NCI-H345 (cell line): ENCODE data around the gene FRRS1L.

Experiments used
- DNase-seq: peaks from one replicate; lab custom pipeline; 2025; lab: John Stamatoyannopoulos, UW

Gene FRRS1L

GRCh38 chr9:109101810-109102209, 65.2 kb downstream of the FRRS1L start:
- DNase-seq = no peak

GRCh38 chr9:109101202-109101595, 65.8 kb downstream of the FRRS1L start:
- DNase-seq = no peak

DNA sequence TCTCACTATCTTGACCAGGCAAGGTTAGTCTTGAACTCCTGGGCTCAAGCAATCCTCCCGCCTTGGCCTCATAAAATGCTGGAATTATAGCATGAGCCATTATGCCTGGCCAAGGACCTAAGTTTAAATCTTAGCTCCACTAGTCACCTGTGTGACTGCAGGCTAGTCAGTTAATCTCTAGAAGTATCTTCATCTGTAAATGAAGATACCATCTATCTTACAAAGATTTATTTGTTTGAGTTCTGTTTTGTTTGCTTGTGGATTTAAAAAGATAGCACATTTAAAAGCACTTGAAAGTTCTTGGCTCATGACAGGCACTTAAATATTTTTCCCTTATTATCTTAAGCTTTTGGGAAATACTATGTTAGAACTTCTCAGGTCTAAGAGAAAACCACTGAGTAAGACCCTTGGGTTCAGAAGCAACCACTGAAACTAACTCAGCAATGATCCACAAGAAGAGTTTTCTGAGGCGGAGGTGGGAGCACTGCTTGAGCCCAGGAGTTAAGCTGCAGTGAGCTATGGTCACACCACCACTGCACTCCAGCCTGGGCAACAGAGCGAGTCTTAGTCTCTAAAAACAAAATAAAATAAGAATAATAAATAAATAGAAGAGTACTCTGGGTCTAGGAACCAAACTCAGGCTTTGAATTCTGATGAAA, 66.4 kb downstream of the FRRS1L start:
- DNase-seq = no peak

GRCh38 chr9:109098960-109099308, 68.1 kb downstream of the FRRS1L start:
- DNase-seq = no peak

- no peak for DNase-seq
These were observed 68.7 kb downstream of the FRRS1L start for GRCh38 chr9:109098171-109098959.

DNA sequence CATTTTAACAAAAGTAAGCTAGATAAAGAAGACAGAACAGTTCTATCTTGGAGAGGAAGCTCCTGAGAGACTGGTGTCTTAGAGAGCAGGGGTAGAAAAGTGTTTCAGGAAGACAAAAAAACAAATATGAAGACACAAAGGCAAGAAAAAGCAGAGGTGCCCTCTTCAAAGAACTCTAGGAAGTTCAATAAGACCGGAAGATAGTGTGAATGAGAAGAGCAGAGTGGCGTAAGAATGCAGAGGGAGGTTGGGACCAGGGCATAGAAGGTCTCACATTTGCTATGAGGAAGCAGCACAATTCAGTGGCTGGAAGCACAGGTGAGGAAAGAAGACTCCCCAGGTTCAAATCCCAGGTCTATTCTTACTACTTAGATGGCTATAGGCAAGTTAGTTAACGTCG, 69.9 kb downstream of the FRRS1L start:
- no peak for DNase-seq

DNA sequence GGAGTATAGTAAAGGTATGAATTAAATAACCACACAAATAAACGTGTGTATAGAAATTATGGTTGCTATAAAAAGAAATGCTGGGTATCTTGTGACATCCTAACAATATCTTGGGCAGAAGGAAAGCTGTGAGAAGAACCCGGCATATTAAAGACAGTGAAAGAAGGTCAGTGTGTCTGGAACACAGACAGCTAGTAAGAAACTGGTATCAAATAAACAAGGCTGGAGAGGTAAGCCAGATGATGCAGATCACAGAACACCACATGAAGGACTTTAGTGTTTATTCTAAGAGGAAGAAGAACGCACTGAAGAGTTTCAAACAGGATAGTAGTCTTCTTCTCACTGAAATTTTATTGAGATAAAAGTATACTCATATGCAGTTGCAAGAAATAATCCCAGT, 71.7 kb downstream of the FRRS1L start:
- no peak for DNase-seq

GRCh38 chr9:109094268-109094667, 72.8 kb downstream of the FRRS1L start:
- DNase-seq = no peak

DNA sequence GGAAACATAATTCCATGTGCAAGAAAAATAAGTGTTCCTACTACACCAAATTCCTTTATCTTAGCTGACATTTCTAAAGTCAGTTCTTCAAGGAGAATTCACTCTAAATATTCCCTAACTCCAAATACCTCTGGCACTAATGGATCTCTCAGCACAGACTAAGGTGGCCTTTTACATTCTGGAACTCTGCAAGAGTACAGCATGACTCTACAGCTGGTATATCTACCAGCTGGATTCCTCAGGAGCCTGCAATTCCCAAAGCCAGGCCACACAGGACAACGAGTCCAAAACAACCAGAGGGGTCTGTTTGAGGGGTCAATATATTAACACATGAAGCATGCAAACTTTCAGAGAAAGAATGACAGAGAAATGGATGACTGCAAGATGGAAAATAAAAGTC, 74.5 kb downstream of the FRRS1L start:
- DNase-seq = no peak

- DNase-seq = no peak
These were observed 74.9 kb downstream of the FRRS1L start for GRCh38 chr9:109092051-109092580.

- DNase-seq = no peak
These were observed 78.8 kb downstream of the FRRS1L start for GRCh38 chr9:109088221-109088620.

GRCh38 chr9:109087795-109088194, 79.3 kb downstream of the FRRS1L start:
- DNase-seq = no peak

DNA sequence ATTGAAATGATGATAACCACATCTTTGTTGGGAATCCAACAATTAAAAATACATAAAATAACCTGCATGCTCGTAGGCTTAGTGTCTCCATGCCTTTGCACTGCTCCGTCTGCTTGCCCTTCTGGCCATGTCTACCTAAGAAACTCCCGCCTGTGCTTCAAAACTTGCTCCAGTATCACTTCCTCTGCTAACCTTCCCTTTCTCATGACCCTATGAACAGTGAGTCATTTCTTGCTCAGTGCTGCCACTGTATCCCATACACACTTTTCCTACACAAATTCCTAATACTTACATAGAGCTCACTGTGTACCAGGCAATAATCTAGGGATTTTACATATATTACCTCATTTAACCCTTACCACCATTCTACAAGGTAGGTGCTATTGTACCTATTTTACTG, 80.8 kb downstream of the FRRS1L start:
- DNase-seq = no peak

DNA sequence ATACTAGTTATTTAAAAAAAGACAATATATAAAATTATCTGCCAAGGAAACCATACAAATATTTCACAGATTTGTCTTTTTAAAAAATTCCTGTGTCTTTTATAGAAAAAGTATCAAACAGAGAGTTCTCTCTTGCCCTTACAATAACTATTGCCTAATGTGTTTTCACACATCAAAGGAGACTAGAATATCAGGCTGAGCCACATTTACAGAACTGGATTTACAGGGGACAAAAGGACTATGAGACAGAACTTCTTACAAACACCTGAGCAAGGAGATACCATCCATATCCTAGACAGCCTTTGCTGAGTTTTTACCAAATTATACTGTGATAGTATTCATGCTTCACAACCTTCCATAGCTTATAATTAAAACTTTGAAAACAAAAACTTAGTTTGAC, 81.5 kb downstream of the FRRS1L start:
- DNase-seq = no peak

GRCh38 chr9:109083813-109084405, 83.1 kb downstream of the FRRS1L start:
- DNase-seq = no peak

DNA sequence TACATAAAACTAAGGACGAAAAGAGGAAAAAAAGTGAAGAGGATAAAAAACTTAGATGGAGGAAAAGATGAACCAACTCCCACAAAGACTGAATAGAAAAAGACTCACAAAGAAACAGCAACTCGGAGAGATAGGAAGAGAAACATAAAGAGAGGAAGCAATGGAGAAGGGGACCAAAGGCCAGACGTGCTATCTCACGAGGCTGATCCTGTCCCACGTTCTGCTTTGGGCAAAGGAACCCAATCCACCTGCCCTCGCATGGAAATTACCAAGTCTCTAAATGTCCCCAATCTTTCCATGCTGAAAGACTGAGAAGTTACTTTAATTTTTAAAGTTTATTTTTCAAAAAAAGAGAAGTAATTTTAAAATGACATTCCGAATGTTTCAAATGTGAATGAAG, 83.9 kb downstream of the FRRS1L start:
- no peak for DNase-seq

- no peak for DNase-seq
These were observed 84.9 kb downstream of the FRRS1L start for GRCh38 chr9:109082091-109082620.
